Esophagus muscularis mucosa (tissue), 4 donors: Measurements from ENCODE around the gene SV2A.

Source experiments
- CTCF ChIP-seq, 3 experiments: fragments of 200-600 bp in 2 of 3; fragments of 450-650 bp in 1 of 3; sonication (generic) in 2 of 3; IDR thresholded peaks; one replicate each; pipeline ENCODE4 v1.5.1; 2017 to 2019; ENCODE audit warnings: antibody characterized with exemption in 3 of 3, mild to moderate bottlenecking in 2 of 3, moderate library complexity in 1 of 3
- EP300 ChIP-seq: sonication (generic); formaldehyde crosslinking; IDR thresholded peaks from one replicate; pipeline ENCODE4 v1.6.1; 2017; ENCODE audit warnings: antibody characterized with exemption
- POLR2A ChIP-seq: fragments of 450-650 bp; IDR thresholded peaks from one replicate; pipeline ENCODE4 v1.6.1; 2017; ENCODE audit warnings: antibody characterized with exemption, moderate library complexity, mild to moderate bottlenecking, low read depth
- POLR2AphosphoS5 ChIP-seq, 2 donors: sonication (generic); formaldehyde crosslinking; IDR thresholded peaks; one replicate each; pipeline ENCODE4 v1.6.1; 2017; ENCODE audit warnings: antibody characterized with exemption in 2 of 2

GRCh38 chr1:149885339-149886120, 32.1 kb downstream of the SV2A start:
- TF ChIP-seq POLR2A (no peak), CTCF (IDR thresholded peaks at IDR 0.05) (peak in 1 of 3 experiments; percentile 15), EP300 (no peak), POLR2AphosphoS5 (IDR thresholded peaks at IDR 0.05) (peak in 1 of 2 donors; percentile 95)
